MM.1S (cell line): ENCODE results near the gene ZNF575.

Source experiments
- DNase-seq: peaks from one replicate; pipeline ENCODE4 v3.0.0-alpha.2; 2015
- H2AFZ ChIP-seq: fragments of 300-600 bp; sonication (generic); 2 replicates; pipeline ENCODE4 v1.6.0; 2016; ENCODE audit warnings: antibody characterized with exemption, low read length
- H3F3A ChIP-seq: fragments of 300-600 bp; sonication (generic); 2 replicates; pipeline ENCODE4 v1.6.1; 2016; ENCODE audit warnings: mild to moderate bottlenecking, antibody characterized with exemption, low read length, moderate library complexity, mixed read lengths; ENCODE audit not compliant: insufficient read depth
- H3K27ac ChIP-seq: fragments of 300-600 bp; sonication (generic); 2 replicates; pipeline ENCODE4 v1.5.1; 2016; ENCODE audit warnings: mild to moderate bottlenecking, low read length
- H3K27me3 ChIP-seq: fragments of 300-600 bp; sonication (generic); replicated peaks from 2 replicates; pipeline ENCODE4 v1.6.0; 2016; ENCODE audit warnings: low read length; ENCODE audit not compliant: insufficient read depth
- H3K36me3 ChIP-seq: fragments of 300-600 bp; sonication (generic); replicated peaks from 2 replicates; pipeline ENCODE4 v1.6.1; 2016; ENCODE audit warnings: mild to moderate bottlenecking, low read length, mixed read lengths; ENCODE audit not compliant: insufficient read depth
- H3K4me1 ChIP-seq: fragments of 300-600 bp; sonication (generic); 2 replicates; pipeline ENCODE4 v1.6.1; 2016; ENCODE audit warnings: low read length, mixed read lengths
- H3K4me2 ChIP-seq: fragments of 300-600 bp; sonication (generic); 2 replicates; pipeline ENCODE4 v1.6.0; 2016; ENCODE audit warnings: low read depth, low read length
- H3K4me3 ChIP-seq: fragments of 300-600 bp; sonication (generic); 2 replicates; pipeline ENCODE4 v1.5.1; 2016; ENCODE audit warnings: low read length, mixed read lengths
- H3K79me2 ChIP-seq: fragments of 300-600 bp; sonication (generic); 2 replicates; pipeline ENCODE4 v1.6.1; 2016; ENCODE audit warnings: mixed run types, low read length, mixed read lengths
- H3K9ac ChIP-seq: fragments of 300-600 bp; sonication (generic); 2 replicates; pipeline ENCODE4 v1.6.1; 2016; ENCODE audit warnings: low read length, mixed read lengths
- H3K9me2 ChIP-seq: fragments of 300-600 bp; sonication (generic); replicated peaks from 2 replicates; pipeline ENCODE4 v1.6.1; 2016; ENCODE audit warnings: mild to moderate bottlenecking, low read length, mixed read lengths; ENCODE audit not compliant: insufficient read depth
- H3K9me3 ChIP-seq: fragments of 300-600 bp; sonication (generic); replicated peaks from 2 replicates; pipeline ENCODE4 v1.6.1; 2016; ENCODE audit warnings: mild to moderate bottlenecking, low read length, mixed read lengths; ENCODE audit not compliant: insufficient read depth
- H4K20me1 ChIP-seq: fragments of 300-600 bp; sonication (generic); 2 replicates; pipeline ENCODE4 v1.6.1; 2016; ENCODE audit warnings: mild to moderate bottlenecking, low read length, moderate library complexity, mixed read lengths; ENCODE audit not compliant: insufficient read depth
- EZH2 ChIP-seq: fragments of 300-600 bp; sonication (generic); optimal IDR thresholded peaks from 2 replicates; pipeline ENCODE3; 2017; ENCODE audit warnings: low read depth, mild to moderate bottlenecking, antibody characterized with exemption, low read length, mixed read lengths
- EZH2phosphoT487 ChIP-seq: fragments of 300-600 bp; sonication (generic); IDR thresholded peaks from 2 replicates; pipeline ENCODE4 v1.6.1; 2018; ENCODE audit warnings: antibody characterized with exemption, low read length
- TF ChIP-seq, protein P1 (sequence below): fragments of 300-600 bp; sonication (generic); IDR thresholded peaks from 2 replicates; pipeline ENCODE4 v1.5.1; 2016; ENCODE audit warnings: antibody characterized with exemption, low read length, mixed read lengths

The ZNF575 gene

DNA sequence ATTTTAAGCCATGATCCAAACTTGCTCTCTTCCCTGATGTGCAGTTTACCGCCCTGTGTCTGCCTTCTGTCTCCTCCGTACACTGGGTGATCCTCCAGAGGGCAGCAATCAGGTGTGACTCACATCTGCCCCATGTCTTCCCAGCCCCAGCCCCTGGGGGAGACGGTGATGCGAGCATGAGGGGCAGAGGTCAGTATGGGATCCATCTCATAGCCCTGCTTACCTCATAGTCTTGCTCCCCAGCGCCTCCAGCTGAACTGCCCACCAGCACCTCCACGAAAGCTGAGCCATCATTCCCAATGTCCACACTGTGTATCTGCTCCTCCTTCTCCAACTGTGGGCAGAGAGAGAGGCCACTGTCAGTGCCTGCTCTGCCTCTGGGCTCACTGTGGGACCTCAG is 27.7 kb downstream of the ZNF575 start:
- Histone ChIP-seq H3K4me2 (no peak overlapping the region), H3K36me3 (no peaks in the 10 kb centered on the region), H3K9me2 (no peaks in the 10 kb centered on the region), H3K79me2 (no peaks in the 10 kb centered on the region), H3K9ac (no peak overlapping the region), H3K4me3 (no peak overlapping the region), H3K4me1 (no peaks in the 10 kb centered on the region), H3K27ac (no peak overlapping the region), H3K27me3 (no peaks in the 10 kb centered on the region), H3F3A (no peaks in the 10 kb centered on the region), H3K9me3 (no peaks in the 10 kb centered on the region), H4K20me1 (no peaks in the 10 kb centered on the region), H2AFZ (no peak overlapping the region)
- no peak for DNase-seq
- no peak for TF ChIP-seq EZH2phosphoT487
- no peak for TF ChIP-seq EZH2
- TF ChIP-seq, protein P1, sequence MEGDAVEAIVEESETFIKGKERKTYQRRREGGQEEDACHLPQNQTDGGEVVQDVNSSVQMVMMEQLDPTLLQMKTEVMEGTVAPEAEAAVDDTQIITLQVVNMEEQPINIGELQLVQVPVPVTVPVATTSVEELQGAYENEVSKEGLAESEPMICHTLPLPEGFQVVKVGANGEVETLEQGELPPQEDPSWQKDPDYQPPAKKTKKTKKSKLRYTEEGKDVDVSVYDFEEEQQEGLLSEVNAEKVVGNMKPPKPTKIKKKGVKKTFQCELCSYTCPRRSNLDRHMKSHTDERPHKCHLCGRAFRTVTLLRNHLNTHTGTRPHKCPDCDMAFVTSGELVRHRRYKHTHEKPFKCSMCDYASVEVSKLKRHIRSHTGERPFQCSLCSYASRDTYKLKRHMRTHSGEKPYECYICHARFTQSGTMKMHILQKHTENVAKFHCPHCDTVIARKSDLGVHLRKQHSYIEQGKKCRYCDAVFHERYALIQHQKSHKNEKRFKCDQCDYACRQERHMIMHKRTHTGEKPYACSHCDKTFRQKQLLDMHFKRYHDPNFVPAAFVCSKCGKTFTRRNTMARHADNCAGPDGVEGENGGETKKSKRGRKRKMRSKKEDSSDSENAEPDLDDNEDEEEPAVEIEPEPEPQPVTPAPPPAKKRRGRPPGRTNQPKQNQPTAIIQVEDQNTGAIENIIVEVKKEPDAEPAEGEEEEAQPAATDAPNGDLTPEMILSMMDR: no peak

GRCh38 chr19:43561139-43561970 is 28.4 kb downstream of the ZNF575 start:
- Histone ChIP-seq H3K4me3 (no peak overlapping the region), H3K9ac (no peak overlapping the region), H3K4me2 (no peak overlapping the region), H3K79me2 (no peaks in the 10 kb centered on the region), H3K9me2 (no peaks in the 10 kb centered on the region), H3K27me3 (no peaks in the 10 kb centered on the region), H3K27ac (no peak overlapping the region), H3K9me3 (no peaks in the 10 kb centered on the region), H4K20me1 (no peaks in the 10 kb centered on the region), H2AFZ (no peak overlapping the region), H3K36me3 (no peaks in the 10 kb centered on the region), H3F3A (no peaks in the 10 kb centered on the region), H3K4me1 (no peaks in the 10 kb centered on the region)
- TF ChIP-seq, protein P1: no peak
- TF ChIP-seq EZH2: no peak
- no peak for TF ChIP-seq EZH2phosphoT487
- DNase-seq: no peak

- TF ChIP-seq EZH2phosphoT487 (no peak), EZH2 (no peak)
- TF ChIP-seq, protein P1: no peak
- no peak for DNase-seq
- Histone ChIP-seq H3K27me3 (no peaks in the 10 kb centered on the region), H3K4me1 (no peaks in the 10 kb centered on the region), H3K9me2 (no peaks in the 10 kb centered on the region), H2AFZ (no peak overlapping the region), H3K36me3 (no peaks in the 10 kb centered on the region), H3K4me3 (no peak overlapping the region), H4K20me1 (no peaks in the 10 kb centered on the region), H3K79me2 (no peaks in the 10 kb centered on the region), H3K9me3 (no peaks in the 10 kb centered on the region), H3K27ac (no peak overlapping the region), H3K9ac (no peak overlapping the region), H3F3A (no peaks in the 10 kb centered on the region), H3K4me2 (no peak overlapping the region)
Measured at GRCh38 chr19:43562226-43562697, 29.3 kb downstream of the ZNF575 start.
